OCI-LY7 (cell line): ENCODE results near the gene TSPO.

Experiments used
- EZH2phosphoT487 ChIP-seq: fragments of 200-600 bp; sonication (generic); IDR thresholded peaks from 2 replicates; pipeline ENCODE4 v1.6.1; 2018; ENCODE audit warnings: low read depth, borderline replicate concordance, mild to moderate bottlenecking, mixed run types, antibody characterized with exemption, low read length, moderate library complexity, mixed read lengths
- TF ChIP-seq, protein P1 (sequence below): fragments of 200-600 bp; sonication (generic); conservative IDR thresholded peaks from 2 replicates; pipeline ENCODE4 v1.5.1; 2014; ENCODE audit warnings: mild to moderate bottlenecking, antibody characterized with exemption, low read length, moderate library complexity, mixed read lengths

DNA sequence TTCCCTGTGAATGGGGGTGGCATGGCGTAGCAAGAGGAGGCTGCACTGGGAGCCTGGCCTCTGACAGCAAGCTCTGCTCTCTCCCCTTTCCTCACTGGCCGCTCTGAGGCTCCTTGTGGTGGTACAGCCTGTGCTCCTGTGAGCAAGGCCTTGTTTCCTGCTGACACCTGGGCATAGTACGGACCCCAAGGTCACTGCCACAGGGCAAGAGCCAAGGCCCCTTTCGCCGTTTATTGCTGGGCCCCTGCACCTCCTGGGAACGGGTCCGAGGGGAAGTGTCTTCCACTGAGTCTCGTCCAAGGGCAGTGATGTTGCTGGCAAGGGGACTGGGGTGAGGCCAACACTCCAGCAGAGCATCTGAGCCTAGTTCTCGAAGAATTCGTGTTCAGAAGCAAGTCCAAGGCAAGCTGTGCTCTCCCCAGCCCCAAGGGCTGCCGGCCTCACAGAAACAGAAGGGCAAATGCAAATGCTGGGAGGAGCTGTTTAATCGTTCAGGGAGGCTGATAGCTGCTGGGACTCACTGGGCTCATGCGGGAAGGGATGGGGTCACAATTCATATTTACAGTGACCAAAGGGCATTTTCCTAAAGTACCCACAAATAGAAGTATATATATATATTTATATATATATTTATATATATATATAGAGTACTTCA, 51.5 kb downstream of the TSPO start:
- TF ChIP-seq, protein P1, sequence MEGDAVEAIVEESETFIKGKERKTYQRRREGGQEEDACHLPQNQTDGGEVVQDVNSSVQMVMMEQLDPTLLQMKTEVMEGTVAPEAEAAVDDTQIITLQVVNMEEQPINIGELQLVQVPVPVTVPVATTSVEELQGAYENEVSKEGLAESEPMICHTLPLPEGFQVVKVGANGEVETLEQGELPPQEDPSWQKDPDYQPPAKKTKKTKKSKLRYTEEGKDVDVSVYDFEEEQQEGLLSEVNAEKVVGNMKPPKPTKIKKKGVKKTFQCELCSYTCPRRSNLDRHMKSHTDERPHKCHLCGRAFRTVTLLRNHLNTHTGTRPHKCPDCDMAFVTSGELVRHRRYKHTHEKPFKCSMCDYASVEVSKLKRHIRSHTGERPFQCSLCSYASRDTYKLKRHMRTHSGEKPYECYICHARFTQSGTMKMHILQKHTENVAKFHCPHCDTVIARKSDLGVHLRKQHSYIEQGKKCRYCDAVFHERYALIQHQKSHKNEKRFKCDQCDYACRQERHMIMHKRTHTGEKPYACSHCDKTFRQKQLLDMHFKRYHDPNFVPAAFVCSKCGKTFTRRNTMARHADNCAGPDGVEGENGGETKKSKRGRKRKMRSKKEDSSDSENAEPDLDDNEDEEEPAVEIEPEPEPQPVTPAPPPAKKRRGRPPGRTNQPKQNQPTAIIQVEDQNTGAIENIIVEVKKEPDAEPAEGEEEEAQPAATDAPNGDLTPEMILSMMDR = no peak
- TF ChIP-seq EZH2phosphoT487 = no peak
